Activated CD4-positive, alpha-beta T cell treated with anti-CD3 and anti-CD28 coated beads for 24 hours (primary cell): ENCODE measurements around the gene XRCC3.

Source experiments
- DNase-seq, 2 donors: peaks; one replicate each; pipeline ENCODE4 v3.0.0-alpha.2; 2020; ENCODE audit warnings: low read depth in 2 of 2

XRCC3 gene

GRCh38 chr14:103726474-103726873 lies 11.2 kb upstream of the XRCC3 start:
- DNase-seq: no peak

- DNase-seq: no peak
Measured at GRCh38 chr14:103725739-103726395, 10.6 kb upstream of the XRCC3 start.

GRCh38 chr14:103725001-103725682 lies 9.9 kb upstream of the XRCC3 start:
- no peak for DNase-seq

DNA sequence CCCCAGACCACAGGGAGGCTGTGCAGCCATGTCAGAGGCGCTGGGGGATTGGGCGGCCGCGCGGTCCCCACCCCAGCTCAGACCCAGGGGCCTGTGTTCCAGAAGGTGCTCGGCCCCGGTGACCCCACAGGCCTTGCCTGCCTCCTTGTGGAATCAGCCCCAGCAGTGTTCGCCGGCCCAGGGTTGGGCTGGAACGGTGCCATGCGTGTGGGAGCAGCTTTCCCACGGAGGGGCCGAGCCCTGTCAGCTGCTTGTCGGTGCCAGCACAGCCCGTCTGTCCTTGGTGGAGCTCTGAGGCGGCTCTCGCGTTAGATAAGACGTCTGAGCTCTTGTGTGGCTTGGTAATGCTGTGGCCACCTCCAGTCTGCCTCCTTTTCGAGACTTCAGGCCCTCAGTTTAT lies 8.9 kb upstream of the XRCC3 start:
- DNase-seq: no peak

DNA sequence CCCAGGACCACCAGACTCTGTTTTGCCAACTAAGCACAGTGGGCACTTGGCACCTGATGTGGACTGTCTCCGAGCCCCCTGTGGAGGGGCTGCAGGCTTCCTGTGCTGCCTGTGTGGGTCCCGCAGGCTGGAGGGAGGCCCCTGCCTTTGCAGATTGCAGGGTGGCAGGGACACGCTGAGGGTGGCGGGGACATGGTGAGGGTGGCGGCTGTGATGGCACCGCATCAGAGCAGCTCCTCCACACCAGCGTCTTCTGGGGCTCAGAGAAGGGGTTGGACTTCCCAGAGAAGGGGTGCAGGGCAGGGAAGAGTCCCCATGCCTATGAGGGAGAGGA lies 8.5 kb upstream of the XRCC3 start:
- DNase-seq: no peak

- DNase-seq: peak in 1 of 2 donors; percentile 25
Measured at GRCh38 chr14:103721334-103722120, 6.3 kb upstream of the XRCC3 start.

- no peak for DNase-seq
Measured at GRCh38 chr14:103719751-103720150, 4.5 kb upstream of the XRCC3 start.

- no peak for DNase-seq
Measured at GRCh38 chr14:103718572-103718971, 3.3 kb upstream of the XRCC3 start.

GRCh38 chr14:103716899-103717411 lies 1.7 kb upstream of the XRCC3 start:
- DNase-seq: no peak

GRCh38 chr14:103716091-103716801 lies 995 bp upstream of the XRCC3 start:
- DNase-seq: no peak

GRCh38 chr14:103714063-103714724 lies 1.1 kb downstream of the XRCC3 start:
- DNase-seq: no peak

GRCh38 chr14:103713304-103714062 lies 1.8 kb downstream of the XRCC3 start:
- DNase-seq: no peak

DNA sequence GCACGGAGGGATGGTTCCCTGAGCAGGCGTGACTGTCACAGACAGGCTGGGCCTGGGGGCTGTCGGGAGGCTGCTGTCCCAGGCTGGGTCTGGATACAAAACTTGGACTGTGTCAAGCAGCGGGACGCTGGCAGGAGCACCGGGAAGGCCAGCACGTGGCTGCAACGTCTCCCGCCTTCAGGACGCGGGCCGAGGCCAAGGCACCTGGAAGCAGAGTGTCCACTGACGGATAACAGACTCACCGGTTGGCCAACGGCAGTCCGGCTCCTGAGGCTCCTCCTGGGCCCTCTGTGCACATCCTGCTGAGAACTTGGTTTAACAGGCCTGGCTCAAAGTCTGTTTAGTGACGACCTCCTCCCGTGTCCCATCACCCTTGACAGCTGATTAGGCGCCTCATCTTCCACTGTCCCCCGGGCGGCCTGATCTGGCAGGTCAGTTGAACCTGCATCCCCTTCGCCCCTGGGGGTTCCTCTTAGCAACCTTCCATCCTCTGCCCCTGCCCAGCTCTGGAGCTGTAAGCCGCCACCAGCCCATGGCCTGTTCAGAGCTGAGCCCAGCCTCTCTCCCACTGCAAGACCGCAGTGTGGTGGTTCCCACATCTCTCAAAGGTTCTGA lies 2.5 kb downstream of the XRCC3 start:
- DNase-seq: no peak

GRCh38 chr14:103711516-103712431 lies 3.5 kb downstream of the XRCC3 start:
- DNase-seq: no peak

DNA sequence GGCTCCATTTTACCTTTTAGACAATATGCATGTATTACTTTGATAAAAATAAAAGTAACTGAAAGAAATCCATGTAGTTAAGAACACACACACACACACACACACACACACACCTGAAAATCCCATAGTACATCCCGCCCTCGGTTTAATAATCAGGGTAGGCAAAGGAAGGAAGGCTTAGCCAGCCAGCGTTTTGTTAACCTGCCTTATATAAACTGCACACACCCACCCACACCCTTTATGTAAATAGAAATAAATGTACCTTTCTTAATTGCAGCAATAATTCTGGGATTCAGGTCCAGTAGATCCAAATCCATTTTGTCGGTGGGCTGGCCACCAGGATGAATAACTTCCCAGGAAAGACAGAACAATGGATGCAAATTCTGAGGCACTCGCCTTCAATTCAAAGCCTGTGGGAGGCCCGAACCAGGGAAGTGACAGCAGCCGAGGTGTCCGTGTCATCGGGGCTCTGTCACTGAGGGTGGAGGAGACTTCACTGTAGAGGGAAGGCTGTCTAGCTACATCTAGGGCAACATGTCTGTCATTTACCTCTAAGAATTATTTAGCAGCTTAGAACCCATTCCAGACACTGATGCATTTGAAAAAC lies 4.4 kb downstream of the XRCC3 start:
- DNase-seq: no peak

DNA sequence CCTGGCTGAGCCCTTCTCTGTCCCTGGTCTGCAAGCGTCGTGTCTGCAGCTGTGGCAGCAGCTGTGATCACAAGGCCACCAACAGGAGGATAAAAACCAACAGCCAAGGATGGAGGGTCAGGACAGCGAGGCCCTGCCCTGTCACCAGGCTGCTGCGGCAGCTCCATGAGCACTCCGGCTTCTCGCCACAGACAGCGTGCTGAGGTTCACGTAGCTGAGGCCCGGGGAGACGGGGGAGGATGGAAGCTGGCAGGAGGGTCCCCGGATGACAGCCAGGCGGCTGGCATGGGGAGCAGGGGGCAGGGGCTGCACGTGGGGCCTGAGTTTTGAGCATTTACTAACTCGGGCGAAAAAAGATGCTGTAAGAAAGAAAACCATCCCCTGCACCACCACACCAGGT lies 5.4 kb downstream of the XRCC3 start:
- DNase-seq: no peak

- no peak for DNase-seq
Measured at GRCh38 chr14:103708750-103709187, 6.5 kb downstream of the XRCC3 start.

DNA sequence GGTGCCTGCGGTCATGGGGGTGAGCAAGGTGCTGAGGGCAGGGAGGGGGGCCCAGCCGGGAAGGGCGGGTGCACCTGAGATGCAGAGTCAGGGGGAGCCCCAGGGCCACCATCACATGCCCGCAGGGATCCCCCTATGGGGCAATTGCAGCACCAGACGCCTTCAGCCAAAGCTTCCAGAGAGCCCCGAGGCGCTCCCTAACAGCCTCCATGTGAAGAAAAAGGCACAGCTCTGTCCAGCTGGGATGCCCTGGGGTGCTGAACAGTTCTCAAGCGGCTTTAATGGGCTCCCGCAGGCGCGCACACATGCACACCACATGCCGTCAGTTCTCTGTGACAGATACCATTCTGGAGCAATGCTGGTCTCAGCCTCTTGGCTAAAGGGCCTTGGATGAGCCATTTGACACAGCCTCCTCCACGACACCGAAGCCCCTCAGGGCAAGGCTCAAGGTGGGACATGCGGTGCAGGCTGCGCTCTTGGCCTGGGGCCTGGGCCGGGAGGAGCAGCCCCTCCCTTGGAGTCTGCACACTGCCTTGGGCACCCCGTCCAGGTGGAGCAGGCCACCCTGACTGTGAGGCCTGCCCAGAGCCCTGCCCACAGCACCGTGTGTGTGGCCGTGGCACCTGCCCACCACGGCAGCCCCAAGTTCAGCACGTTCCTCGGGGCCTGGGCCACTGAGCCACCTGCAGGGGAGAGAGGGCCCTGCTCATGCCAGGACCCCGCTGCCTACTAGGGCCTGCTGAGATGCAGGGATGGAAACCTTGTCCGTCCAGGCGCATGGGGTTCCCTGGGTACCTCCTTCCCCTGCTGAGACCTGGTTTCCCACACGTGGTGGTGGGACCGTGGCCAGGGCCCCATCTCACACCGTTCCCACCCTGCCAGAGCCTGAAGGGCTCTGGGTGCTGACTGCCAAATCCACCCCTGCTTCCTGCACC lies 7.7 kb downstream of the XRCC3 start:
- no peak for DNase-seq
